ENCODE data around the gene NXPH3.

Gene NXPH3

DNA sequence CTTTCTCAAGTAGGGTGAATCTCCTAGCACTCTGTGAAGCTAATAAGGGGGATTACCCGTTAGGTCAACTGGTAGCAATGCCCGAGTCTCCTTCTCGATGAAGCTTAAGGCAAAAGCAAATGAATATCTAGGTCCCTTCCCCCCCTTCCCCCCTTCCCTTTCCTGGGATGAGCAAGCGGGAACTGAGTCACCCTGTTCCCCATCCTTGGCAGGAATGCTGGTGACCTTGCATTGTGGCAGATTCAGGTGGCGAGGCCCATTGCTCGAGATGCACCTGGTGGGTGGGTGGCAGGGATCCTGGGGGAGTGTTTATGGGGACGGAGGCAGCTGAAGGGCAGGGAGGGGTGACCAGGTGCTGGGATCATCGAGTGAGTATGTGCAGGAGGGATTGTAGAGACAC lies 7.1 kb downstream of the NXPH3 start:
- no peak for TF ChIP-seq SPI1 (IDR thresholded peaks at IDR 0.05; ENCODE audit: borderline replicate concordance, low read depth)
- TF ChIP-seq, protein P1, sequence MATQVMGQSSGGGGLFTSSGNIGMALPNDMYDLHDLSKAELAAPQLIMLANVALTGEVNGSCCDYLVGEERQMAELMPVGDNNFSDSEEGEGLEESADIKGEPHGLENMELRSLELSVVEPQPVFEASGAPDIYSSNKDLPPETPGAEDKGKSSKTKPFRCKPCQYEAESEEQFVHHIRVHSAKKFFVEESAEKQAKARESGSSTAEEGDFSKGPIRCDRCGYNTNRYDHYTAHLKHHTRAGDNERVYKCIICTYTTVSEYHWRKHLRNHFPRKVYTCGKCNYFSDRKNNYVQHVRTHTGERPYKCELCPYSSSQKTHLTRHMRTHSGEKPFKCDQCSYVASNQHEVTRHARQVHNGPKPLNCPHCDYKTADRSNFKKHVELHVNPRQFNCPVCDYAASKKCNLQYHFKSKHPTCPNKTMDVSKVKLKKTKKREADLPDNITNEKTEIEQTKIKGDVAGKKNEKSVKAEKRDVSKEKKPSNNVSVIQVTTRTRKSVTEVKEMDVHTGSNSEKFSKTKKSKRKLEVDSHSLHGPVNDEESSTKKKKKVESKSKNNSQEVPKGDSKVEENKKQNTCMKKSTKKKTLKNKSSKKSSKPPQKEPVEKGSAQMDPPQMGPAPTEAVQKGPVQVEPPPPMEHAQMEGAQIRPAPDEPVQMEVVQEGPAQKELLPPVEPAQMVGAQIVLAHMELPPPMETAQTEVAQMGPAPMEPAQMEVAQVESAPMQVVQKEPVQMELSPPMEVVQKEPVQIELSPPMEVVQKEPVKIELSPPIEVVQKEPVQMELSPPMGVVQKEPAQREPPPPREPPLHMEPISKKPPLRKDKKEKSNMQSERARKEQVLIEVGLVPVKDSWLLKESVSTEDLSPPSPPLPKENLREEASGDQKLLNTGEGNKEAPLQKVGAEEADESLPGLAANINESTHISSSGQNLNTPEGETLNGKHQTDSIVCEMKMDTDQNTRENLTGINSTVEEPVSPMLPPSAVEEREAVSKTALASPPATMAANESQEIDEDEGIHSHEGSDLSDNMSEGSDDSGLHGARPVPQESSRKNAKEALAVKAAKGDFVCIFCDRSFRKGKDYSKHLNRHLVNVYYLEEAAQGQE (IDR thresholded peaks at IDR 0.05; ENCODE audit: insufficient replicate concordance, low read depth) = no peak
- TF ChIP-seq, protein P2, sequence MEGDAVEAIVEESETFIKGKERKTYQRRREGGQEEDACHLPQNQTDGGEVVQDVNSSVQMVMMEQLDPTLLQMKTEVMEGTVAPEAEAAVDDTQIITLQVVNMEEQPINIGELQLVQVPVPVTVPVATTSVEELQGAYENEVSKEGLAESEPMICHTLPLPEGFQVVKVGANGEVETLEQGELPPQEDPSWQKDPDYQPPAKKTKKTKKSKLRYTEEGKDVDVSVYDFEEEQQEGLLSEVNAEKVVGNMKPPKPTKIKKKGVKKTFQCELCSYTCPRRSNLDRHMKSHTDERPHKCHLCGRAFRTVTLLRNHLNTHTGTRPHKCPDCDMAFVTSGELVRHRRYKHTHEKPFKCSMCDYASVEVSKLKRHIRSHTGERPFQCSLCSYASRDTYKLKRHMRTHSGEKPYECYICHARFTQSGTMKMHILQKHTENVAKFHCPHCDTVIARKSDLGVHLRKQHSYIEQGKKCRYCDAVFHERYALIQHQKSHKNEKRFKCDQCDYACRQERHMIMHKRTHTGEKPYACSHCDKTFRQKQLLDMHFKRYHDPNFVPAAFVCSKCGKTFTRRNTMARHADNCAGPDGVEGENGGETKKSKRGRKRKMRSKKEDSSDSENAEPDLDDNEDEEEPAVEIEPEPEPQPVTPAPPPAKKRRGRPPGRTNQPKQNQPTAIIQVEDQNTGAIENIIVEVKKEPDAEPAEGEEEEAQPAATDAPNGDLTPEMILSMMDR (IDR thresholded peaks at IDR 0.05; ENCODE audit: insufficient read depth, low read length) = no peak
- no peak for TF ChIP-seq POLR2AphosphoS5 (IDR thresholded peaks at IDR 0.05; ENCODE audit: low read depth)
- TF ChIP-seq GABPA (IDR thresholded peaks at IDR 0.05; ENCODE audit: low read depth) = no peak
- Histone ChIP-seq H3K4me3 (replicated peaks; ENCODE audit: insufficient read depth, low read length) (no peak overlapping the region), H3K27ac (replicated peaks) (no peak overlapping the region), H3K27me3 (ENCODE audit: insufficient read depth, poor library complexity, severe bottlenecking) (peaks cover 3% of the 10 kb centered on the region)
- DNase-seq (ENCODE audit: low read depth in 1 of 2, low spot score in 1 of 2) = no peak

DNA sequence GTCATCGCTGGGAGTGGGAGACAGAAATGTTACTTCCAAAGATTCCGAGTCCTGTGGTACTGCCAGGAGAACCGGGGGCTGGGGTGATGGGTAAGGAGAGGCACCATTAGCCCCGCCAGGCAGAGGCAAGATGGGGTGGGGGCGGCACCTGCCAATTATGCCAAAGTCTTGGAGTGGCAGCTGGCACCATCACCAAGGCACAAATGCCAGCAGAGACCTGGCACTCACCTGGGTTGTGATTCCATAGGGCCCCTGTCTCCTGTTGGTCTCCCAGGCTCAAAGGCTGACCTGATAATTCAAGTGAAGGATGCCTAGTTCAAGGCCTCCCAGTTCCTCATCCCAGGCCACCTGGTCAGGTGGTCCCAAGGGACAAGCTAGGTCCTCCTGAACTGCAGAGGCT lies 7.6 kb downstream of the NXPH3 start:
- H3K27me3 ChIP-seq (ENCODE audit: insufficient read depth, poor library complexity, severe bottlenecking) = no peaks in the 10 kb centered on the region
- DNase-seq (ENCODE audit: low read depth in 1 of 2, low spot score in 1 of 2) = no peak
- no peak overlapping the region for H3K27ac ChIP-seq (replicated peaks)
- no peak for TF ChIP-seq GABPA (IDR thresholded peaks at IDR 0.05; ENCODE audit: low read depth)
- no peak for TF ChIP-seq SPI1 (IDR thresholded peaks at IDR 0.05; ENCODE audit: borderline replicate concordance, low read depth)
- TF ChIP-seq, protein P2 (IDR thresholded peaks at IDR 0.05; ENCODE audit: insufficient read depth, low read length) = no peak
- TF ChIP-seq, protein P1 (IDR thresholded peaks at IDR 0.05; ENCODE audit: insufficient replicate concordance, low read depth) = no peak
- no peak for TF ChIP-seq POLR2AphosphoS5 (IDR thresholded peaks at IDR 0.05; ENCODE audit: low read depth)
- no peak overlapping the region for H3K4me3 ChIP-seq (replicated peaks; ENCODE audit: insufficient read depth, low read length)

DNA sequence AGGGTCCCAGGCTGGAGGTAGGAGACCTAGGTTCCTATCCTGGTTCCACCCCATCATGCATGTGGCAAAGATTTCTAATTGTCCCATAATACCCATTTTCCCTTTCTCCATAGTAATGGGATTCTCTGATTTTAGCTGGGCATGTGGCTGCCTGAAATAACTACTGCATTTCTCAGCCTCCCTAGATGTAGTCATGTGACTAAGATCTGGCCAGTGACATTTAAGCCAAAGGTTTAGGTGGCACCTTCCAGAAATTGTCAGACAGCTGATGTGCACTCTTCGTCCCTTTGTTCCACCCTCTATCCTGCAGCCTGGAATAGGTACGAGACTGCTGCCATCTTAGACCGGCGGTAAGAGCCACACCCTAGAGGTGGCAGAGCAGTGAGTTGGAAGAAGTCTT lies 8.2 kb downstream of the NXPH3 start:
- H3K27me3 ChIP-seq (ENCODE audit: insufficient read depth, poor library complexity, severe bottlenecking) = no peaks in the 10 kb centered on the region
- no peak overlapping the region for H3K4me3 ChIP-seq (replicated peaks; ENCODE audit: insufficient read depth, low read length)
- DNase-seq (ENCODE audit: low read depth in 1 of 2, low spot score in 1 of 2) = no peak
- TF ChIP-seq, protein P1 (IDR thresholded peaks at IDR 0.05; ENCODE audit: insufficient replicate concordance, low read depth) = no peak
- TF ChIP-seq GABPA (IDR thresholded peaks at IDR 0.05; ENCODE audit: low read depth) (no peak), POLR2AphosphoS5 (IDR thresholded peaks at IDR 0.05; ENCODE audit: low read depth) (no peak), SPI1 (IDR thresholded peaks at IDR 0.05; ENCODE audit: borderline replicate concordance, low read depth) (no peak)
- TF ChIP-seq, protein P2 (IDR thresholded peaks at IDR 0.05; ENCODE audit: insufficient read depth, low read length) = no peak
- no peak overlapping the region for H3K27ac ChIP-seq (replicated peaks)

Measured in HL-60 (cell line).